DMS79 treated with DMSO at 0.1 percent for 48 hours (cell line): ENCODE measurements around the gene RNF20.
"Not testable (repeated sequence)": the region's sequence is repeated elsewhere in the genome, so short reads cannot be mapped to it uniquely, and the experiment has no call there.

Experiments
- DNase-seq: peaks from one replicate; lab custom pipeline; 2025; lab: John Stamatoyannopoulos, UW

Gene RNF20

DNA sequence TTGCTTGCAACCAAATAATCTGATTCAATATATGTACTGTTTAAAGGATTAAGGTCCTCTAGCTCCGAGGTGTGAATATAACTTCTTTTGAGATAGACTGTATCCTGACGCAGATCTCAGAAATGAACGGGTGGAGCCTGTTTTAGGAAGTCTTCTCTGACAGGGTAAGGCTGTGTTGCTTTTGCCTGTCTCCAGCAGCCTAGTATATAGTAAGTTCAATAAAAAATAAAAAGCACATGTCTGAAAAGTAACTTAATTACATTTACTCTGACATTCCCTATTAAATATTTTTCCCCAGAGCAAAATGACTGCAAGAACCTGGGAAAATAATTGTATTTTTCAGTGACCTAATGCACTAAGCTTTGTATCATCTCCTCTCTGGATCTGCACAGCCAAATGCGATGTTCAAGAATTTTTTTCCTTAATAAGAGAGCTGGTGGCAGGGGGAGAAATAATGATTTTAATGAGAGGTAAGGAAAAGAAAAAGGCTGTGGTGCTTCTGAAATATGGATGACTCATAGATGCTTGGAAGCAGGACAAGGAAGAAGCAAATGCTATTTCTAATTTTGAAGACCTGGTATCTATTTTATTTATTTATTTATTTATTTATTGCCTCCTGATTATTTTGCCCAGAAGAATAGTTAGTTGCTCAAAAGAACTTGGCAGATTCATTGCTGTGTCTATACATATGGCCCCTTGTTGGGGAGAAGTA lies 53.8 kb downstream of the RNF20 start:
- DNase-seq = no peak

DNA sequence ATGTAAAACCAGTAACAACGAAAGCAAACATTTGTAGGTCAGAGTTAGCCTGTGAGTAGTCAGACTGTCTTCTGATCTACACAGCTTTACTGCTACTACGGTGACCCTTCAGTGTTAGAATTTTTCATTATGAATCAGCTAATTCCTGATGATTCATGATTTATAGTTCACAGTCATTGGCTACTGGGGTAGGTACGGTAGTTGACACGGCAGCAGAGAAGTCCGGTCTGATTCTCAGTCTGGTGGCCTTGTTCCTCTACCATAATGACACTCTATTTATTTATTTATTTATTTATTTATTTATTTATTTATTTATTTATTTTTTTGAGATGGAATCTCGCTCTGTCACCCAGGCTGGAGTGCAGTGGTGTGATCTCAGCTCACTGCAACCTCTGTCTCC lies 56.4 kb downstream of the RNF20 start:
- not testable (repeated sequence) for DNase-seq

DNA sequence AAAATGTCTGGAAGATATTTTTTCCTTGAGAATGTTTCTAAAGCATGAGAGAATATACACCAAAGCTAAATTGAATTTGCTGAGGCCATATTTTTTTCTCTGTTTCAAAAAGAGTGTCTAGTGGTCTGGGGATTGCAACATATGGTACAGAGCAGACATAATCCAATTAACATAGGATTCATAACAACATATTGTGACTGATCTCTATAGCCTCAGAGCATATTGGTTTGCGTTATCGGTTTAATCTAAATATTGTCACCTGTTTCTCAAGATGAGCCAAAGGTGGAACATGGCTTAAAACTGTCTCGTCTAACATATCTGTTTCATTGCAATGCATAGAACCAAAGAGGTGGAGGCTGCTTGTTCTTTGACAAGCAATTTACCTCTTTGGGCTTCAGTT lies 57.2 kb downstream of the RNF20 start:
- DNase-seq = no peak

DNA sequence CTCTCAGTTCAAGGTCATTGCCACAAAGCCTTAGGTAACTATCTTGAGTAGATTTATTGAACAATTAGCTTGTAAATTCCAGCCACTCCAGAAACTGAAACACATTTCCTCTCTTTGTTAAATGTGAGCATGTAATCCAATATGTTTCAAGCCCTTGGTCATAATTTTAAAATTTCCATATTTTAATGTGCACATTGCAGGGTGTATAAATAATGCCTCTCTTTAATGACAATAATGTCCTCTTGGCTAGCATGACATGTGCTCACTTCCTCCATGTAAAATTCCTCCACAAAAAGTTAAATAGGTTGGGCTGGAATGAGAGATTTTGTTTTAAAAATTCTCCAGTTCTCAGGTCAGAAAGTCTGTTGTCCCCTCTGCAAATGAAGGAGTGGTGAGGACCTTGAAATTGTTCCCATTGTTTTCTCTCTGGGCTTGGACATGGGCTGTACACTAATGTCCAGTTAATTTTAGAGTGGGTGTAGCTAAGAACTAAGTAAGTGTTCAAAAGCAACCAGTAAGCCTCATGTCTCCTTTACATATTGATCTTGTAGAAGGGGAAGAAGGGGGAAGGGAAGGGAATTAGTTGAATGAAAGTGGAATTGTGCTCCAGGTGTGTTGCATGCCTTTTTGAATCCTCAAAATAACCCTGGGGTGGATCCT lies 58.3 kb downstream of the RNF20 start:
- DNase-seq = no peak

DNA sequence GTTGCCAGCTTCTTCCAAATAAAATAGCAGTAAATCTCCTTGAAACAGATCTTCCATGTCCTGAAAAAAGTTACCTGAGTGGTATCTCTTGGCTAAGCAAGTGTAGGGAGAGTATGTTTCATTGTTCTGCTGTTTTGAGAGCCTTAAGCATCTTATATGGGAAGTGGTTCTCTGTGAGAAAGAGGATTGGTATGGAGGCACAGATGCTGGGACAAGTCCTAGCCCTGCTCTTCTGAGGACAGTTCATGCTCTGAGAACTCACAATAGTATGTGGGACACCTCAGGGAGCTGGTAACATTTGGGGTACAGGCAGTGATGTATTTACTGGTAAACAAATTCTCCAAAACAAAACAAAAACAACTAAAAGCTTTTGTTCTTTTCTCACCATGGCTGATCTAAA lies 59.1 kb downstream of the RNF20 start:
- DNase-seq = no peak

DNA sequence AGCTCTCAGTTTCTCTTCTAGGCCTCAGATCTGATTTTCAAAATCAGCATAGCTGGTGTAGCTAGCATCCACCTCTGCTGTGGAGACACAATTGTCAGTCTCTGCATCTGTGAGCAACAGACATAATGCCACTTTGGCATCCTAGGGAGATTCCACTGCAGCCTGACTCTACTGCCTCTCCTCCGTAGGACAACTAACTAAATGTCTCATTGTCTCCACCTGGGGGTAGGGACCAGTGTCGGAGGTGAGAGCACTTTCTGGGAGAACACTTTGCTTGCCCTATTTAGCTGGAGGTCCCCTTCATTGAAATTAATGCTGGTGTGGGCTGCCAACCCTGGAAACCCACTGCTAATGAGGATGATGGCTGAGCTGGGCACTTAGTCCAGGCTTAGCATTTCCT lies 59.7 kb downstream of the RNF20 start:
- DNase-seq = no peak

DNA sequence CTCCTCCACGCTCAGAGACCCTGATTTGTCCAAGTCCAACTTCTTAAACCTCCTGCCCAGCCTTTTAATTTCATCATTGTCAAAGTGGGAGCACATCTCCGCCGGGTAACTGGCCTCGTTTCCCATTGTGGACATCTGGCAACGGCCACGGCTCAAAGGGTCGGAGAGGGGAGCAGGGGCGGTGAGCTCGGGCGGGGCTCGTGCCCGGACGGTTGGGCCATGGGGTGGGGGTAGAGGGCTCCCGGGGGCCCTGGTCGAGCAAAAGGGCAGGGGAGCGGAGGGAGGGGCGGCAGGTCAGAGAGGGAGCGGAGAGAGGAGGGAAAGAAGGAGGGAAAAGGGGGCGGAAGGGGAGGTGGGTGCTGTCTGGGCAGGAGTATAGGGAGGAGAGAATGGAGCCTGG lies 61.1 kb downstream of the RNF20 start, which contains the start of gene PPP3R2:
TSS of gene PPP3R2 (minus strand) at position 174 of the 400 bp plus-strand sequence. CDS start at position 126, 48 bp downstream.
- no peak for DNase-seq

DNA sequence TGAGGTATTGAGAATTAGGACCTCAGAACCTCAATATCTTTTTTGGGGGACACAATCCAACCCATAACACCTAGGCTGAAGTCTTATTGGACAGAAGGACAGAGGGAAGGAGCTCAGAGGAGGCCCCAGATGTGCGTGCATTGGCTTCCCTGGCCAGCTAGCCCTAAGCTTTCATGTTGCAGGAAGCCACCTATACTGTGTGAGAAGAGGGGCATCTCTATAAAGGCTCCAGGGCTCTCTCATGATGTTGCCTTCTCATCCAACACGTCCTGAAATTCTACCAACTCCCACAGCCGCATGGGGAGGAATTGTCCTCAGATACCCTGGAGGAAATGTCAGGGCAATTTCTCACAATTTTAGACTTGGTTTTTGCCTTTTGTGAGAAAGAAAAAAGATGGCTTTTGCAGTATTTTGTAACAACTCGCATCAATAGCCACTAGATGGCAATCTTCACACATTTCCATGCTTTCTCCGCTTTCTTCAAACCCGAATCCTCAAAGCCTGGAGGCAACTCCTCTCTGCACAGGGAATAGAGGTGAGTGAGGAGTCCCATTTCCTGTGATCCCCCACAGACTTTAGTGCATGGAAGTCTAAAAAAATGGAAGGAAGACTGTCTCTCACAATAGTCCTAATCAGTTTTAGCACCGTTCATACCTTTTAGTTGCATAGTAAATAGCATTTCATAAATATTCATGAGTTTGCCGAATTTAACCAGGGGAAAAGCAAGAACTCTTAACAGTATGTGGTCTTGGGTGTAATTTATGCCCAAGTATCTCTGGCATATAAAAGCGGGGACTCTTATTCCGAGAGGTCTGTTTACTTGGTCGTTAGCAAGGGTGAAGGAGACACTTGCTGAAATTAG lies 68.5 kb downstream of the RNF20 start:
- peak; percentile 1 for DNase-seq

DNA sequence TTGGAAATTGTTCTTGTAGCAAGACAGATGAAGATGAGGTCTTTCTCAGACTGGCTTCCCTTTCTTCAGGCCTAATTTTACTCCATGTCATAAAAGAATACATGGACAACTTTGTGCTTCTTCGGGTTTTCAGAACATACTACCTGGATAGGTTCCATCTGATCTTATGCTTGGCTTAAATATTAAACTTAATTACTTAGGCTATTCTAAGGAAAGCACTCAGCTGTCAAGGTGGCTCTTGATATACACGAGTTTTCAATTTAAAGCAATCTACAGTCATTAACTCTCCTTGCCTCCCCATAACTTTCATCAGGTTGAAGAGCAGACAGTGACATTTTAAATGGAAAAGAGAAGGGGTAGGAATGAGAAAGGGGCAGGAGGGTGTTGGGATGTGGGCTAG lies 70.6 kb downstream of the RNF20 start:
- no peak for DNase-seq

DNA sequence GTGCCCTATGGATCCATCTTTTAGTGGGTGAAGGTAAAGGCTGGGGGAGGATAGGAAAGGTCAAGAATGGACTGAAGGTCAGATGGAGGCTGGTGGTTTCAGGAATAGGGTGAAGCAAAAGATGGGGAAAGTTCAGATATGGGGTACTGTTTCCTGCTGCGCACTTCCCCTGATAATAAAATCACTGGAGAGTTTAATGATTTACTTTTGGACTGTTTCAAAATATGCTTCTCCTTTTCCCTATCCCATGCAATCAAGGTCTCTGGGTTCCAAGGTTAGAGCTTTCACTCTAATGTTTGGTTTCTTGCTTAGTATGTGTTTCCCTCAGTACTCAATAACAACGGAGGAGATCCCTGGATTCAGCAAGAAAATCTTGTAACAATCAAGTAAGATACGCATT lies 71.9 kb downstream of the RNF20 start:
- DNase-seq = no peak
